ENCODE measurements around the gene CEP19. TPM values are rescaled to one million over a fixed set of nuclear protein-coding genes. Genes with fewer than 3 reads are reported as not detected.
"Not testable (repeated sequence)": the region's sequence is repeated elsewhere in the genome, so short reads cannot be mapped to it uniquely, and the experiment has no call there.

The CEP19 gene
- 1 to 10 TPM; 2.3 to 3.3 (median 2.3) TPM for polyA plus RNA-seq

DNA sequence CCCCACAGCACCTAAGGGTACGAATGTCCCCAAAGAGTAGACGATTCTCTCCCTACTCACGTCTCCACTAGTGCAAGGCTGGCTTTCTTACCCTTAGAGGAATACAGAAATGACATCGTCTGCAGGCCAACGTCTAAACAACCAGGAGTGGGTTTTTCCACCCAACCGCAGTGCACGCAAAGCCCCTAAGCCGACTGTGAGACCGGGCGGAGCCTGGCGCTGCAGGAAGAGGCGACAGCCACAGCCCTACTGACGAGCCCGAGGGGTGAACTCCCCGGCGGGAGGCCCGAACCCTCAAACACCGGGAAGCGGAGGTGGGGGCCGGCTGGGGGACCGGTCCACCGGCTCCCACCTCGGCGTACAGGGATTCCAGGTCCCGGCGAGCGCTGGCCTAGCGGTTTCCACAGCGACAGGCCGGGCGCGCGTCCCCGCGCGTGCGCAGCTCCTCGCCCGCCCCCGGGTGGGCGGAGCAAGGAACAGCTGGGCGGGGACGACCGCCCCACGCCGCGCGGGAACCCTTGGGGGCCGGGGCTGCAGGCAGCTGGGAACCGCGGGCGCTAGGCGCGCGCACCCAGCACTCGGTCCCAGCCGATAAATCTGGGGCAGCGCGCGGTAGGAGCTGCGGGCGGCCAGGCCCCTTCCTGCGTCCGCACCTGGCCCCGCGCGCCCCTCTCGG lies at the start of gene CEP19, which contains the start of gene PIGX:
Gene CEP19, minus strand, starts transcription at position 413 of the 676 bp plus-strand sequence. CDS start 3,593 bp downstream, outside the sequence.
Gene PIGX, plus strand, starts transcription at position 540 of the 676 bp plus-strand sequence.
- peaks cover 20 to 21% of the 10 kb centered on the region in 2 donors for H3K4me1 Mint-ChIP-seq
- peak within 1 kb of the TSS; percentile 86 to 94 (median 92) for H3K4me3 Mint-ChIP-seq
- no peaks in the 10 kb centered on the region for H3K9me3 Mint-ChIP-seq
- H3K36me3 Mint-ChIP-seq, result peaks cover 0 to 8% (median 0%) of the 10 kb centered on the region in 3 donors
- H3K27ac Mint-ChIP-seq, result peak within 1 kb of the TSS; percentile 98 to 100 (median 99)
- DNase-seq, result peak; percentile 95 to 98 (median 96)
- peaks cover 7 to 17% (median 13%) of the 10 kb centered on the region in 3 donors for H3K27me3 Mint-ChIP-seq (ENCODE audit: low read depth in 3 of 3)

- Mint-ChIP-seq H3K4me3 (no peak overlapping the region), H3K27ac (peak overlapping the region; percentile 1 to 89 (median 44)), H3K9me3 (peaks cover 2 to 13% (median 6%) of the 10 kb centered on the region in 6 donors), H3K4me1 (peaks cover 43 to 74% of the 10 kb centered on the region in 2 donors), H3K36me3 (peaks cover 18 to 30% (median 28%) of the 10 kb centered on the region in 3 donors), H3K27me3 (ENCODE audit: low read depth in 3 of 3) (peaks cover 0 to 4% (median 2%) of the 10 kb centered on the region in 3 donors)
- no peak for DNase-seq
Measured at GRCh38 chr3:196757876-196758739, 46.1 kb upstream of the CEP19 start.

DNA sequence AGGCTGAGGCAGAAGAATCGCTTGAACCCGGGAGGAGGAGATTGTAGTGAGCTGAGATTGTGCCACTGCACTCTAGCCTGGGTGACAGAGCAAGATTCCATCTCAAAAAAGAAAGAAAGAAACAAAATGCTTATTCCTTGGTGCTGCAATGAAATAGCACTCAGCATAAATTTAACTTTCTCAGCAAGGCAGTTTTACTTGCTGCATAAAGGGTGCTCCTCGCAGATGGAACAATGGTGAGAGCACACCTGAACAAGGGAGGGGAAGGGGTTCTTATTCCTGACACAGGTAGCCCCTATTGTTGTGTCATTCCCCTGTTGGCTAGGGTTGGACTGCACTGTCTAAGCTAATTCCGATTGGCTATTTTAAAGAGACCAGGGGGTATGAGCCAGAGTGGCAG lies 44.7 kb upstream of the CEP19 start:
- Mint-ChIP-seq H3K36me3 (peaks cover 18 to 28% (median 28%) of the 10 kb centered on the region in 3 donors), H3K27ac (peak overlapping the region in 2 of 6 donors; percentile 47 to 53), H3K4me1 (peaks cover 41 to 68% of the 10 kb centered on the region in 2 donors), H3K4me3 (no peak overlapping the region), H3K9me3 (peaks cover 2 to 13% (median 6%) of the 10 kb centered on the region in 6 donors), H3K27me3 (ENCODE audit: low read depth in 3 of 3) (peaks cover 0 to 4% (median 4%) of the 10 kb centered on the region in 3 donors)
- DNase-seq, result no peak

DNA sequence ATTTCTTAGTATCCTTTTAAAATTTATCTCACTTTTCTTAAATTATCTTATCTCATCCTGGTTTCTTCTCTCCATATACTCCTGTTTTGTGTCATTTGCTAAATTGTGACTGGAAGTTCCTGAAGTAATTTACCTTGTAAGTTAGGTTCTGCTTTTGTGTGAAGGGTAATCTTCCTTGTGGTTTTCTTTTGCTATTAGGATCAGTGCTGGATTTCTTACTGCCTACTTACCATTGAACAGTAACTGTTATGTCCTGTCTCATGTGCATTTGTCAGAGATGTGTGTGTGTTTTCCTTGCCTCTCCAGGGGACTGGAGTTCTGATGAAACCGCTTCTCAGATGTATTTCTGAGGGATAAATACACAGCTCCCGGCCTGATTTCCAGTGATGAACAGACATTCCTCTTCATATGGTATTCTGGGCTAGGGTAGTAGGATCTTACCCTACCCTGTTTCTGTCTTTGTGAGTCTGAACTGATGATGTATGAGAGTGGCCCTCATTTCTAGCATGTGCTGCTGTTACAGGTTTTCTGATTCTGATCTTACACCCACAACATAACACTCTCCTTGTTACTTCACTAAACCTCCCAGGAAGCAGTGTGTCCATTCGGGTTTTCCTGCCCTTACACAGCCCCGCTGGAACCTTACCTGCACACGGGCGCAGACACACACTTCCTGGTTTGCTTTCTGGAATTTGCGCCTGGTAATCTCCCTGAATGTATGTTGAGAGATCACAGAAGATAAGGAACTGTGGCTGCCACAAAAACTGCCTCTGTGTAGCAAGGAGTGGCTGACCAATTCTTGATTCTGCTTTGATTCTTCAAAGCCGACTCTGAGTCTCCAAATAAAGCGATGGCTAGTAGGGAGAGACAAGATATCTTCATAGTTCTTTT lies 42.3 kb upstream of the CEP19 start:
- peaks cover 0 to 6% (median 4%) of the 10 kb centered on the region in 3 donors for H3K27me3 Mint-ChIP-seq (ENCODE audit: low read depth in 3 of 3)
- peaks cover 18 to 27% (median 23%) of the 10 kb centered on the region in 3 donors for H3K36me3 Mint-ChIP-seq
- DNase-seq, result no peak
- peaks cover 48 to 68% of the 10 kb centered on the region in 2 donors for H3K4me1 Mint-ChIP-seq
- H3K27ac Mint-ChIP-seq, result peak overlapping the region; percentile 29 to 82 (median 47)
- peak overlapping the region in 1 of 5 donors; percentile 35 for H3K4me3 Mint-ChIP-seq
- H3K9me3 Mint-ChIP-seq, result peaks cover 2 to 13% (median 6%) of the 10 kb centered on the region in 6 donors

- H3K27ac Mint-ChIP-seq, result peak overlapping the region in 1 of 6 donors; percentile 61
- no peak for DNase-seq
- H3K27me3 Mint-ChIP-seq (ENCODE audit: low read depth in 3 of 3), result peaks cover 0 to 6% (median 4%) of the 10 kb centered on the region in 3 donors
- H3K36me3 Mint-ChIP-seq, result peaks cover 18 to 27% (median 23%) of the 10 kb centered on the region in 3 donors
- H3K9me3 Mint-ChIP-seq, result peaks cover 2 to 13% (median 6%) of the 10 kb centered on the region in 6 donors
- H3K4me3 Mint-ChIP-seq, result no peak overlapping the region
- peaks cover 52 to 68% of the 10 kb centered on the region in 2 donors for H3K4me1 Mint-ChIP-seq
Measured at GRCh38 chr3:196753201-196753600, 41.2 kb upstream of the CEP19 start.

DNA sequence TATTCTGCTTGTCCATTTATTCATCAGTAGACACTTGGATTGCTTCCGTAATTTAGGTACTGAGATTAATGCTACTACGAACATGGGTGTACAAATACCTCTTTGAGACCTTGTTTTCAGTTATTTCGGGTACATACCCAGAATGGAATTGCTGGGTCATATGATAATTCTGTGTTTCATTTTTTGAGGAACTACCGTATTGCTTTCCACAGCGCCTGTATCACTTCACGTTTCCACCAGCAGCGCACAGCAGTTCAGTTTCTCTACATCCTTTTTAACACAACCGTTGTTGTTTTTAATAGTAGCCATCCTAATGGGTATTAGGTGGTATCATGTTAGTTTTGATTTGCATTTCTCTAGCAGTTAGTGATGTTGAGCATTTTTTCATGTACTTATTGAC lies 37.1 kb upstream of the CEP19 start:
- H3K36me3 Mint-ChIP-seq, result peaks cover 0 to 4% (median 3%) of the 10 kb centered on the region in 3 donors
- DNase-seq, result no peak
- no peaks in the 10 kb centered on the region for H3K9me3 Mint-ChIP-seq
- no peak overlapping the region for H3K4me3 Mint-ChIP-seq
- H3K4me1 Mint-ChIP-seq, result peaks cover 45 to 75% of the 10 kb centered on the region in 2 donors
- H3K27ac Mint-ChIP-seq, result peak overlapping the region in 3 of 6 donors; percentile 11 to 62 (median 52)
- H3K27me3 Mint-ChIP-seq (ENCODE audit: low read depth in 3 of 3), result peaks cover 0 to 2% (median 2%) of the 10 kb centered on the region in 3 donors

DNA sequence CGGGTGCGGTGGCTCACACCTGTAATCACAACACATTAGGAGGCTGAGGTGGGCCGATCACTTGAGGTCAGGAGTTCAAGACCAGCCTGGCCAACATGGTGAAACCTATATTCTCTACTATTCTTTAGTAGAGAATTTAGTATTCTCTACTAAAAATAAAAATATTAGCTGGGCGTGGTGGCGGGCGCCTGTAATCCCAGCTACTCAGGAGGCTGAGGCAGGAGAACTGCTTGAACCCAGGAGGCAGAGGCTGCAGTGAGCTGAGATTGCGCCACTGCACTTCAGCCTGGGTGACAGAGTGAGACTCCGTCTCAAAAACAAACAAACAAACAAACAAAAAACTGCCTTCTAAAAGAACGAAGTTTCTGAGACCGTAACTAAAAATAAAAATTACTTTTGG lies 31.5 kb upstream of the CEP19 start:
- not testable (repeated sequence) for H3K27ac Mint-ChIP-seq; H3K9me3 Mint-ChIP-seq; H3K36me3 Mint-ChIP-seq; H3K4me3 Mint-ChIP-seq; DNase-seq; H3K27me3 Mint-ChIP-seq (ENCODE audit: low read depth in 3 of 3)
- H3K4me1 Mint-ChIP-seq, result peaks cover 46 to 77% of the 10 kb centered on the region in 2 donors

DNA sequence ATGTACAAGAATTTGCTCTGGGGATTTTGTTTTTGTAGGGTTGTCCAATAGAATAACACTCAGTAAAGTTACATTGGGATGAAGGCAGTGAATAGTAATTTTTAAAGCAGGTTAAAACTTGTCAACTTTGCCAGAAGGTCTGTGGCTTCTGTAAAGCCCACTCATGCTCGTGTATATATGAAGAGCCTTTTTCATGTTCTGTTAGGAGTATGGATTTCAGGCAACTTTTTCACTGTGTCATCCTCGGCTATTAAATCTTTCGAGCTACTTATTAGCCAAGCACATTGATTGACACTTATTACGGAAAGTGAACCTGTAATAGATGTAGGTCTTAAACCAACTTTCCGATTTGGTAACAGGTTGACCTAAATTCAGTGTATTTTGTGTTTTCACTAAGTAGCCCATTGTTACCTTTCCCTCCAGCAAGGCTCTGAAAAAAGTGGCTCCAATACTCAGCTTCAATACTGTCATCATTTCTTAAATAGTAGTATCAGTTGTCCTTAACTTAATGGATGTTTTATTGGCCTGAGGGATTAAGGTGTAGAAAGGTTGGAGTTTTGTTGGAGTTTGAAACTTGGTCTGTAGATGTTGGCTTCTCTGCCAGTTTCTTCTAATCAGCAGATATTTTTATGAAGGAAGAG lies 29.3 kb upstream of the CEP19 start:
- H3K9me3 Mint-ChIP-seq, result no peaks in the 10 kb centered on the region
- DNase-seq, result no peak
- peaks cover 0 to 7% (median 5%) of the 10 kb centered on the region in 3 donors for H3K36me3 Mint-ChIP-seq
- peaks cover 37 to 55% of the 10 kb centered on the region in 2 donors for H3K4me1 Mint-ChIP-seq
- H3K4me3 Mint-ChIP-seq, result peak overlapping the region; percentile 98 to 100 (median 99)
- H3K27me3 Mint-ChIP-seq (ENCODE audit: low read depth in 3 of 3), result peaks cover 2 to 10% (median 2%) of the 10 kb centered on the region in 3 donors
- peak overlapping the region; percentile 93 to 100 (median 98) for H3K27ac Mint-ChIP-seq

DNA sequence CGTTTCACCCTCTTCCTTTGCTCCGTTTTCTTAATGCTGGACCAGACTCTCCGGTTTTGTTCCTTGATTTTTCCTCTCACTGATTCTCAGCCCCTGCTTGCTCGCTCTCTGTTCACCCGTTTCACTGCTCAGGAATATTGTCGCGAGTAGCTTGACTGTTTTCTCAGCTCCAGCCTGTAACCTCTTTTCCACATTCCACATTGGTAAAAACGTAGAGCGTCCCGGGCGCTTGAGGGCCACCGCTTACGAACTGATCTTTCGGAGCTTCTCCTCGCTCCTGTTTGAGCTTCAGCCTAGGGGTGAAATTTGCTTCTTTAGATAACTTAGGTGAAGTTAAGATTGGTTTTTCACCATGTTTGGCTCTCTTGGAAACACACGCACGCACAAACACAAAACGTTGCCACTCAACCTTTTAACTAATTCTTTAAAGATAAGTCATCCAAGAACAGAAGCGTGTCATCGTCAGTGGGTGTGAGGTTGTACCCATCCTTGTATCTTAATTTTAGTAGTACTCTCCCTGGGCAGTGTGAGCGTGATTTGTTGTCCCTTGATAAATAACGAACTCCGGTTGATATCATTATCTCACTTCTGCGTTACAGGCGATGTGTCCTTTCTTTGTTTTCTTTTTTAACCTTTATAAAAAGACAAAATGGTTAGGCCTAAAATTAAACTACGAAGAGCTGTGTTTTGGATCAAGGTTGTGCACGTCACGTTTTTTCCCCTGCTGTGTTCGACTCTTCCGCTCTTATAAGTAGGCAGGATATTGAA lies 28.6 kb upstream of the CEP19 start:
- Mint-ChIP-seq H3K4me1 (peaks cover 35 to 48% of the 10 kb centered on the region in 2 donors), H3K27ac (peak overlapping the region; percentile 93 to 100 (median 98)), H3K36me3 (peaks cover 0 to 8% (median 5%) of the 10 kb centered on the region in 3 donors), H3K4me3 (peak overlapping the region; percentile 98 to 100 (median 99)), H3K9me3 (no peaks in the 10 kb centered on the region), H3K27me3 (ENCODE audit: low read depth in 3 of 3) (peaks cover 2 to 10% (median 2%) of the 10 kb centered on the region in 3 donors)
- peak; percentile 24 to 40 (median 26) for DNase-seq

- peak; percentile 83 to 85 (median 84) for DNase-seq
- Mint-ChIP-seq H3K27ac (peak within 1 kb of the TSS; percentile 93 to 100 (median 98)), H3K4me3 (peak within 1 kb of the TSS; percentile 98 to 100 (median 99)), H3K36me3 (peaks cover 0 to 11% (median 5%) of the 10 kb centered on the region in 3 donors), H3K9me3 (no peaks in the 10 kb centered on the region), H3K4me1 (peaks cover 33 to 40% of the 10 kb centered on the region in 2 donors), H3K27me3 (ENCODE audit: low read depth in 3 of 3) (peaks cover 2 to 10% (median 2%) of the 10 kb centered on the region in 3 donors)
Measured at GRCh38 chr3:196739671-196740480, 27.8 kb upstream of the CEP19 start, which contains the start of gene PAK2. TSS of gene PAK2 (plus strand) at chr3:196739857. CDS start at chr3:196782647, 42,790 bp downstream.

GRCh38 chr3:196737655-196738054 lies 25.6 kb upstream of the CEP19 start:
- no peak overlapping the region for H3K27ac Mint-ChIP-seq
- H3K27me3 Mint-ChIP-seq (ENCODE audit: low read depth in 3 of 3), result peaks cover 2 to 10% (median 2%) of the 10 kb centered on the region in 3 donors
- no peaks in the 10 kb centered on the region for H3K9me3 Mint-ChIP-seq
- peaks cover 25% of the 10 kb centered on the region in 2 donors for H3K4me1 Mint-ChIP-seq
- DNase-seq, result no peak
- no peak overlapping the region for H3K4me3 Mint-ChIP-seq
- H3K36me3 Mint-ChIP-seq, result peaks cover 4 to 11% (median 8%) of the 10 kb centered on the region in 3 donors
